NCI-H345 treated with DMSO at 0.1 percent for 48 hours (cell line): ENCODE data around the gene CST11.

Experiments
- DNase-seq: peaks from one replicate; lab custom pipeline; 2025; ENCODE audit not compliant: unreplicated experiment; lab: John Stamatoyannopoulos, UW

The CST11 gene

GRCh38 chr20:23454816-23455215 lies 2.1 kb upstream of the CST11 start:
- DNase-seq: no peak

- DNase-seq: no peak
Observed at GRCh38 chr20:23453549-23454543, 1.2 kb upstream of the CST11 start.

- DNase-seq: no peak
Observed at GRCh38 chr20:23451956-23452487, 654 bp downstream of the CST11 start.

GRCh38 chr20:23450877-23451276 lies 1.8 kb downstream of the CST11 start:
- no peak for DNase-seq

- DNase-seq: no peak
Observed at GRCh38 chr20:23449421-23449820, 3.3 kb downstream of the CST11 start.

- DNase-seq: no peak
Observed at GRCh38 chr20:23448167-23448566, 4.5 kb downstream of the CST11 start.

- DNase-seq: no peak
Observed at GRCh38 chr20:23446505-23446904, 6.2 kb downstream of the CST11 start.

GRCh38 chr20:23445596-23446217 lies 7.0 kb downstream of the CST11 start:
- DNase-seq: no peak

GRCh38 chr20:23444859-23445258 lies 7.8 kb downstream of the CST11 start:
- DNase-seq: no peak

- no peak for DNase-seq
Observed at GRCh38 chr20:23442436-23442835, 10.2 kb downstream of the CST11 start.

- peak; percentile 64 for DNase-seq
Observed at GRCh38 chr20:23441850-23442313, 10.8 kb downstream of the CST11 start.

GRCh38 chr20:23440004-23440403 lies 12.7 kb downstream of the CST11 start:
- no peak for DNase-seq

- no peak for DNase-seq
Observed at GRCh38 chr20:23438661-23439060, 14.0 kb downstream of the CST11 start.

- no peak for DNase-seq
Observed at GRCh38 chr20:23437126-23437899, 15.4 kb downstream of the CST11 start.

GRCh38 chr20:23436681-23437080 lies 16.0 kb downstream of the CST11 start:
- no peak for DNase-seq

- peak; percentile 60 for DNase-seq
Observed at GRCh38 chr20:23435626-23436539, 16.8 kb downstream of the CST11 start.

- no peak for DNase-seq
Observed at GRCh38 chr20:23434521-23435313, 18.0 kb downstream of the CST11 start.

- DNase-seq: no peak
Observed at GRCh38 chr20:23433628-23434027, 19.0 kb downstream of the CST11 start.

- no peak for DNase-seq
Observed at GRCh38 chr20:23425129-23425528, 27.5 kb downstream of the CST11 start.
